CD4-positive, alpha-beta T cell treated with Interleukin-6 for 4 hours (primary cell): ENCODE results near the gene CROCC.

Source experiments
- DNase-seq: peaks from one replicate; pipeline ENCODE4 v3.0.0-alpha.2; 2020; ENCODE audit warnings: mixed read lengths

CROCC gene

GRCh38 chr1:16971341-16972188 is 49.8 kb downstream of the CROCC start:
- no peak for DNase-seq

- no peak for DNase-seq
These were observed 50.6 kb downstream of the CROCC start for GRCh38 chr1:16972189-16972895.

GRCh38 chr1:16973215-16973614 is 51.5 kb downstream of the CROCC start:
- no peak for DNase-seq

GRCh38 chr1:16975211-16975610 is 53.5 kb downstream of the CROCC start:
- DNase-seq: no peak

GRCh38 chr1:16975838-16976237 is 54.1 kb downstream of the CROCC start:
- no peak for DNase-seq

- no peak for DNase-seq
These were observed 55.2 kb downstream of the CROCC start for GRCh38 chr1:16976966-16977365.

GRCh38 chr1:16977377-16977776 is 55.6 kb downstream of the CROCC start:
- no peak for DNase-seq

GRCh38 chr1:16978139-16978538 is 56.4 kb downstream of the CROCC start:
- DNase-seq: no peak

- DNase-seq: no peak
These were observed 57.1 kb downstream of the CROCC start for GRCh38 chr1:16978567-16979474.

GRCh38 chr1:16979475-16980327 is 58.0 kb downstream of the CROCC start:
- DNase-seq: no peak

- no peak for DNase-seq
These were observed 58.9 kb downstream of the CROCC start, which contains the start of gene MFAP2 for GRCh38 chr1:16980473-16981268. Gene MFAP2 (minus strand): TSS chr1:16980620. CDS start chr1:16978273, 2,347 bp downstream.

- DNase-seq: no peak
These were observed 59.6 kb downstream of the CROCC start for GRCh38 chr1:16981269-16981849.

GRCh38 chr1:16982902-16983301 is 61.2 kb downstream of the CROCC start:
- DNase-seq: no peak

- DNase-seq: no peak
These were observed 61.9 kb downstream of the CROCC start for GRCh38 chr1:16983649-16984048.

GRCh38 chr1:16984717-16985116 is 63.0 kb downstream of the CROCC start:
- DNase-seq: no peak

- no peak for DNase-seq
These were observed 64.4 kb downstream of the CROCC start for GRCh38 chr1:16986113-16986512.

GRCh38 chr1:16986560-16986959 is 64.8 kb downstream of the CROCC start:
- DNase-seq: no peak

- DNase-seq: no peak
These were observed 65.2 kb downstream of the CROCC start for GRCh38 chr1:16986962-16987361.

GRCh38 chr1:16988210-16988609 is 66.5 kb downstream of the CROCC start:
- DNase-seq: no peak

GRCh38 chr1:16989676-16990391 is 68.1 kb downstream of the CROCC start:
- DNase-seq: no peak
